Measurements from ENCODE around the gene PAPPA. TPM values are rescaled to one million over a fixed set of nuclear protein-coding genes. Genes with fewer than 3 reads are reported as not detected.

The PAPPA gene
- polyA plus RNA-seq, 1 of the 3 experiments (the other 2 are of a cell fraction): 44.5 TPM

DNA sequence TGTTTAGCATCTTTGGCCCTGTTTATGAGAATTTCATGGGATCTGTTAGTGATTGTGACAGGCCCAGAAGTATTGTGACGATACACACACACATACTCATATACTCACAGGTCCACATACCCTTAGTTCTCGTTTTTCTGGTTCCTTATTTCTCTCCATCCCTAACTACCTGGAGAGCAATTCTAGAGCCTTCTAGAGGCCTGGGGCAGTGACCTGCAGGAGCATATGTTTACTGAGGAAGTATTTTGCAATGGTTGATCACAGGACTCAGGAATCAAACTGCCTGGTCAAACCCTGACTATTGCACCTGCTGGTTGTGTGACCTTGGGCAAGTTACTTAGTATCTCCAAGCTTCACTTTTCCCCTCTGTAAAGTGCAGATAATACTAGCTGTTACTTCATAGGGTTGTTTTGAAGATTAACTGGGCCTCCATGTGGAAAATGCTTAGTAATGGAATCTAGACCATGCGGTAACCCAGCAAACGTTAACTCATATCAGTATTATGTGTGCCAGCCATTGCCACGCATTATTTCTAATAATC is 8.7 kb downstream of the PAPPA start:
- Histone ChIP-seq H4K20me1 (ENCODE audit: insufficient read depth) (peaks cover 83% of the 10 kb centered on the region), H3K4me2 (no peak overlapping the region), H3K27me3 (ENCODE audit: insufficient read depth) (no peaks in the 10 kb centered on the region), H3K9me3 (no peaks in the 10 kb centered on the region), H3K4me3 (ENCODE audit: low read depth in 2 of 2, low read length in 1 of 2) (no peak overlapping the region), H3K36me3 (replicated peaks in 1 of 2; ENCODE audit: control insufficient read depth in 1 of 2, insufficient read depth in 2 of 2, low read length in 1 of 2) (peaks cover 6 to 76% of the 10 kb centered on the region in 2 experiments), H3K9me2 (no peaks in the 10 kb centered on the region), H3K9ac (no peak overlapping the region), H3K27ac (ENCODE audit: low read depth in 2 of 2, low read length in 1 of 2) (peak overlapping the region in 1 of 2 experiments; percentile 16; a peak in 1 of 4 replicates), H2AFZ (ENCODE audit: low read depth) (no peak overlapping the region), H3K4me1 (ENCODE audit: control insufficient read depth in 1 of 2, insufficient read depth in 2 of 2, low read depth in 1 of 2, low read length in 1 of 2) (peaks cover 0 to 29% of the 10 kb centered on the region in 2 experiments; a peak in 2 of 4 replicates), H3F3A (replicated peaks; ENCODE audit: insufficient read depth) (peaks cover 35% of the 10 kb centered on the region), H3K79me2 (ENCODE audit: insufficient read depth) (peaks cover 99% of the 10 kb centered on the region)
- TF ChIP-seq RFX5 (IDR thresholded peaks at IDR 0.05; ENCODE audit: low read length) (no peak), TCF12 (IDR thresholded peaks at IDR 0.05) (no peak), ELF1 (IDR thresholded peaks at IDR 0.05) (no peak), GATA2 (CRISPR knock-in tag; IDR thresholded peaks at IDR 0.05) (no peak), EP300 (IDR thresholded peaks at IDR 0.05; ENCODE audit: borderline replicate concordance in 1 of 2, low read depth in 1 of 2, low read length in 1 of 2) (no peak), FOXM1 (IDR thresholded peaks at IDR 0.05; ENCODE audit: low read depth) (no peak), FOSL2 (IDR thresholded peaks at IDR 0.05; ENCODE audit: borderline replicate concordance, low read depth) (no peak)
- TF ChIP-seq, protein P1, sequence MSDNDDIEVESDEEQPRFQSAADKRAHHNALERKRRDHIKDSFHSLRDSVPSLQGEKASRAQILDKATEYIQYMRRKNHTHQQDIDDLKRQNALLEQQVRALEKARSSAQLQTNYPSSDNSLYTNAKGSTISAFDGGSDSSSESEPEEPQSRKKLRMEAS (IDR thresholded peaks at IDR 0.05; ENCODE audit: low read depth): no peak
- TF ChIP-seq, protein P2, sequence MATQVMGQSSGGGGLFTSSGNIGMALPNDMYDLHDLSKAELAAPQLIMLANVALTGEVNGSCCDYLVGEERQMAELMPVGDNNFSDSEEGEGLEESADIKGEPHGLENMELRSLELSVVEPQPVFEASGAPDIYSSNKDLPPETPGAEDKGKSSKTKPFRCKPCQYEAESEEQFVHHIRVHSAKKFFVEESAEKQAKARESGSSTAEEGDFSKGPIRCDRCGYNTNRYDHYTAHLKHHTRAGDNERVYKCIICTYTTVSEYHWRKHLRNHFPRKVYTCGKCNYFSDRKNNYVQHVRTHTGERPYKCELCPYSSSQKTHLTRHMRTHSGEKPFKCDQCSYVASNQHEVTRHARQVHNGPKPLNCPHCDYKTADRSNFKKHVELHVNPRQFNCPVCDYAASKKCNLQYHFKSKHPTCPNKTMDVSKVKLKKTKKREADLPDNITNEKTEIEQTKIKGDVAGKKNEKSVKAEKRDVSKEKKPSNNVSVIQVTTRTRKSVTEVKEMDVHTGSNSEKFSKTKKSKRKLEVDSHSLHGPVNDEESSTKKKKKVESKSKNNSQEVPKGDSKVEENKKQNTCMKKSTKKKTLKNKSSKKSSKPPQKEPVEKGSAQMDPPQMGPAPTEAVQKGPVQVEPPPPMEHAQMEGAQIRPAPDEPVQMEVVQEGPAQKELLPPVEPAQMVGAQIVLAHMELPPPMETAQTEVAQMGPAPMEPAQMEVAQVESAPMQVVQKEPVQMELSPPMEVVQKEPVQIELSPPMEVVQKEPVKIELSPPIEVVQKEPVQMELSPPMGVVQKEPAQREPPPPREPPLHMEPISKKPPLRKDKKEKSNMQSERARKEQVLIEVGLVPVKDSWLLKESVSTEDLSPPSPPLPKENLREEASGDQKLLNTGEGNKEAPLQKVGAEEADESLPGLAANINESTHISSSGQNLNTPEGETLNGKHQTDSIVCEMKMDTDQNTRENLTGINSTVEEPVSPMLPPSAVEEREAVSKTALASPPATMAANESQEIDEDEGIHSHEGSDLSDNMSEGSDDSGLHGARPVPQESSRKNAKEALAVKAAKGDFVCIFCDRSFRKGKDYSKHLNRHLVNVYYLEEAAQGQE (IDR thresholded peaks at IDR 0.05; ENCODE audit: low read depth, low read length): no peak
- TF ChIP-seq, protein P3, sequence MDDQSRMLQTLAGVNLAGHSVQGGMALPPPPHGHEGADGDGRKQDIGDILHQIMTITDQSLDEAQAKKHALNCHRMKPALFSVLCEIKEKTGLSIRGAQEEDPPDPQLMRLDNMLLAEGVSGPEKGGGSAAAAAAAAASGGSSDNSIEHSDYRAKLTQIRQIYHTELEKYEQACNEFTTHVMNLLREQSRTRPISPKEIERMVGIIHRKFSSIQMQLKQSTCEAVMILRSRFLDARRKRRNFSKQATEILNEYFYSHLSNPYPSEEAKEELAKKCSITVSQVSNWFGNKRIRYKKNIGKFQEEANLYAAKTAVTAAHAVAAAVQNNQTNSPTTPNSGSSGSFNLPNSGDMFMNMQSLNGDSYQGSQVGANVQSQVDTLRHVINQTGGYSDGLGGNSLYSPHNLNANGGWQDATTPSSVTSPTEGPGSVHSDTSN (IDR thresholded peaks at IDR 0.05): no peak
- TF ChIP-seq, protein P4, sequence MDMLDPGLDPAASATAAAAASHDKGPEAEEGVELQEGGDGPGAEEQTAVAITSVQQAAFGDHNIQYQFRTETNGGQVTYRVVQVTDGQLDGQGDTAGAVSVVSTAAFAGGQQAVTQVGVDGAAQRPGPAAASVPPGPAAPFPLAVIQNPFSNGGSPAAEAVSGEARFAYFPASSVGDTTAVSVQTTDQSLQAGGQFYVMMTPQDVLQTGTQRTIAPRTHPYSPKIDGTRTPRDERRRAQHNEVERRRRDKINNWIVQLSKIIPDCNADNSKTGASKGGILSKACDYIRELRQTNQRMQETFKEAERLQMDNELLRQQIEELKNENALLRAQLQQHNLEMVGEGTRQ (IDR thresholded peaks at IDR 0.05; ENCODE audit: borderline replicate concordance, low read depth, low read length): no peak
- no peak for DNase-seq
- CTCF ChIA-PET: no interaction called here
- WGBS (ENCODE audit: low lambda C conversion rate): 95% methylated on average over 5 of the region's 5 CpGs
- POLR2A ChIA-PET: no interaction called here
